ENCODE measurements around the gene TMEM50A.
A peak's percentile ranks its signal among the peaks of the same experiment; 100 is the strongest.
"Not testable (repeated sequence)": the region's sequence is repeated elsewhere in the genome, so short reads cannot be mapped to it uniquely, and the experiment has no call there.

The TMEM50A gene

DNA sequence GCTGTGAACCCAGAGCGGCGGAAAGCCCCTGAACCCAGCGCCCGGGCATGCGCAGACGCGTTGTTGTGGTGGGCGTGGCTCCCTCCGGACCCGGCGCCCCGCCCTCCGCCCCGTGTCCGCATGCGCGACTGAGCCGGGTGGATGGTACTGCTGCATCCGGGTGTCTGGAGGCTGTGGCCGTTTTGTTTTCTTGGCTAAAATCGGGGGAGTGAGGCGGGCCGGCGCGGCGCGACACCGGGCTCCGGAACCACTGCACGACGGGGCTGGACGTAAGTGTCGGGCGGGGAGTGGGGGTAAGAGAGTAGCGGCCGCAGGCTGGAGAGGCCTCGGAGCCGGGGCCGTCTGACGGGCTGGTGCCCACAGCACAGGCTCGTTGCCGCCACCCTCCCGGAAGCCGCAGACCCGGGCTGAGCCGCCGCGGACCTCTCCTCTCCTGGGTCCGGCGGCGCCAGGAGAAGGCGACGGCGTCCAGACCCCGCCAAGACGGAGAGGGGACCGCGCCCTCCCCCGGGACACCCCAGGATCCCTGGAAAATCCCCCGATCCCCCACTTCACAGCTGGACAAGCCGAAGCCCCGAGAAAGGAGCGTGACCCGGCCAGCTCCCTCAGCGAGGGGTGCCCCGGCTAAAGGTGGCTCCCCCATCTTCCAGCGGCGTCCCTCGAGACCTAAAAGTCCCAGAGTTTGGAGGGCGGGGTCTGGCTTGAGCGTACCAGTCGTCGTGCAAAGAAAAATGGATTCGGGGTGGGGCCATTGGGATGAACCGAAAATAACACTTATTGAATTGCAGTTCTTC lies at the start of gene TMEM50A:
Gene TMEM50A, plus strand, starts transcription at position 147 of the 794 bp plus-strand sequence. CDS start 2,153 bp downstream, outside the sequence.
- peak; percentile 81 for DNase-seq (ENCODE audit: low read depth)

DNA sequence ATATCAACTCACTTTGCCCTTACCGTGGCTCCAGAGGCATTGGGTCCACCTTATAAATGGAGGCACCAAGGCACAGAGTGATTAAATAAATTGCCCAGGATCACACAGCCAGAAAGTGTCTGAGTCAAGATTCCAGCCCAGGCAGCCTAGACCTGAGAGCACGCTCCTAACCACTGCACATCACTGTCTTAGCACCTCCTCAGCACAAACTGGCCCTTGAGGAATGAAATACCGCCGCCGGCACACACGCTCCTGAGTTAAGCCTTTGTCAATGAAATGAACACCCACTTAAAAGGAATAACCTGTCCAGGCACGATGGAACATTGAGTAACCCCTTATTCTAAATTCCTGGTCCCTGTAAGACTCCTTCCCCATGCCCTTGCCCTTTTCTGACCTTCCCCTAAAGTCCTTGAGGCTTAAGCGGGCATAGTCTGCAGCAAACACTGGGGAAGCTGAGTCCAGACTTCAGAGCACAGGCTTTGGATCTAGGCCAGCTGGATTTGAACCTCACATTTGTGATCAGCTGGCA lies 49.5 kb upstream of the TMEM50A start:
- not testable (repeated sequence) for DNase-seq (ENCODE audit: low read depth)

DNA sequence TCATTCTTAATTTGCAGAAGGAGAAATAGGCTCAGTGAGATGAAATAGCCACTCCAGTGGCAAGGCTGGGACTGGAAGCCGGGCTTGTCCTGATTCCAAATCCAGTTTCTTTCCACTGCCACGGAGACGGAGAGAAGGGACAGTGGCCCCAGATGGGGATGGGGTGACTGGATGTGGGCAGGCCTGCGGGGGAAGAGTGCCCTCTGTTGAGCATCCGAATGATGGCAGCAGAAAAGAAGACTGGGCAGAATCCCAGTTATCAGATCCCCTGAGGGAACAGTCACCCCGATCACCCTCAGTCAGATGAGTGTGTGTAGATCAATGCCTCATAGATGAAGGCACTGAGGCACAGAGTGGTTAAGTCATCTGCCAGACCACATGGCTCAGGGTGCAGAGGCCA lies 48.1 kb upstream of the TMEM50A start:
- not testable (repeated sequence) for DNase-seq (ENCODE audit: low read depth)

DNA sequence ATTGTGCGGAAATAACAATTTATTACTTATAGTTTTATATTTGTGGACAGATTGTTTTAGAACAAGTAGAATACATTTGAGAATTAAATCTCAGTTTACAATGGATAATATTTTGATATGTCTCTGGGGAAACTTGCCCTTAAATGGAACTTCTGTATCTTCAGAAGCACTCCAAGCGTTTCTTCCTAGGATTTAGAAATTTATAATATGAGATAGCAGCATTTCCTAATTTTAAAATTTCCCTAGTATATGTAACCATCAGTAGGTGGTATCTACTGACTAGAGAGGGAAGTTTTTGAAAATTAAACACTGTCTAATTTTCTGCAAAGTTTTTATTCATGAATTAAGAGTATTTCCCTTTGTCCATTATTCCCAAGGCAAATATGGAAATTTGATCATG lies 44.7 kb upstream of the TMEM50A start:
- DNase-seq (ENCODE audit: low read depth), result not testable (repeated sequence)

DNA sequence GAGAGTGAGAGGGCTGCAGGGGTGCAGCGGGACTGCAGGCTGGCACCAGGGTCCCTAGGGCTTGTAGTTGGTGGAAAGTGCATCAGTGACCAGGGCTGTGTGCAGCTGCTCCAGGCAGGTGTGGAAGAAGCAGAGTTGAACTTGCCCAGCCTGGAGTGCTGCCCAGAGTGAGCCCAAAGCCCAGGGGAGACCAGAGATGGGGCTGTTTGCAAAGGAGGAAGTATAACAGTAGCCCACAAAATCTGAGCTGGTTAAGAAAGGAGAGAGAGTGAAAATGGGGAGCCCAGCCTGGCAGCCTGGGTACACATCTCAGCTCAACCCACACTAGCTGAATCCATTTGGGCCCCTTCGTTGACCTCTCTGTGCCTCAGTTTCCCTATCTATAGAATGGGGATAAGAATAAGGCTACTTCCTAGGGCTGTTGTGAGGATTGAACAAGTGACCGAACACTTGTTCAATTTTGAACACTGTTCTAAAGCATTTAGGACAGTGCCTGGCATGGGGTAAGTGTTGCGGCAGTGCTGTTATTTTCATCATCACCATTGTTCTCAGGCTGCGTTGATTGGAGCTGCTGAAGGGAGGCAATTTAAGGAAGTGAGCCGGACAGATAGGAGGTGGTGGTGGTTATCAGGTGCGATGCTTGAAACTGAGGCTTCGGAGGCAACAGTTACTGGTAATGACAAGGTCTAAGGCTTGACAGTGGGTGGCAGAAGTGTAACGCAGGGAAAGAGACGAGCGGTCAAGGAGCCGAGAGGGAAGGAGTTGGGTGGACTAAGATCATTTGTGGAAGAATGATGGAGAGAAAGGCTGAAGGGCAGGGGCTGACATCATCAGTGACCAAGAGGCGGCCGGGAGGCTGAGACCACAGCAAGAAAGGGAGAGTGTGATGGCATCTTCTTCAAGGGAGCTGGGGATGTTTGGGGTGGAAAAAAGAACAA lies 43.0 kb upstream of the TMEM50A start:
- DNase-seq (ENCODE audit: low read depth), result not testable (repeated sequence)

DNA sequence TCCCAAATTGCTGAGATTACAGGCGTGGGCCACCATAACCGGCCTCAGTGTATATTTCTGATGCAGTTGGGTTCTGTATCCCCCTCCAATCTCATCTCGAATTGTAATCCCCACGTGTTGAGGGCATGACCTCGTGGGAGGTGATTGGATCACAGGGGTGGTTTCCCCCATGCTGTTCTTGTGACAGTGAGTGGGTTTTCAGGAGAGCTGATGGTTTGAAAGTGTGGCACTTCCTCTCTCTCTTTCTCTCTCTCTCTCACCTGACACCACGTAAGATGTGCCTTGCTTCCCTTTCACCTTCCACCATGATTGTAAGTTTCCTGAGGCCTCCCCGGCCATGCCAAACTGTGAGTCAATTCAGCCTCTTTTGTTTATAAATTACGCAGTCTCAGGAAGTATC lies 41.6 kb upstream of the TMEM50A start:
- not testable (repeated sequence) for DNase-seq (ENCODE audit: low read depth)

DNA sequence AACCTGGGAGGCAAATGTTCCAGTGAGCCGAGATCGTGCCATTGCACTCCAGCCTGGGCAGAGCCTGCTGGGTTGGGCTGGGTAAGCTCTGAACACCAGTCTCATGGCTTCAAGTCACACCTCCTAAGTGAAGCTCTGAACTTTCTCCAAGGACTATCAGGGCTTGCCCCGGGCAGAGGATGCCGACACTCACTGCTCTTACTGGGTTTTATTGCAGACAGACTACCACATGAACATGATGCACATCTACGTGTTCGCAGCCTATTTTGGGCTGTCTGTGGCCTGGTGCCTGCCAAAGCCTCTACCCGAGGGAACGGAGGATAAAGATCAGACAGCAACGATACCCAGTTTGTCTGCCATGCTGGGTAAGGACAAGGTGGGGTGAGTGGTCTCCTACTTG lies 37.4 kb upstream of the TMEM50A start:
- DNase-seq (ENCODE audit: low read depth), result not testable (repeated sequence)

DNA sequence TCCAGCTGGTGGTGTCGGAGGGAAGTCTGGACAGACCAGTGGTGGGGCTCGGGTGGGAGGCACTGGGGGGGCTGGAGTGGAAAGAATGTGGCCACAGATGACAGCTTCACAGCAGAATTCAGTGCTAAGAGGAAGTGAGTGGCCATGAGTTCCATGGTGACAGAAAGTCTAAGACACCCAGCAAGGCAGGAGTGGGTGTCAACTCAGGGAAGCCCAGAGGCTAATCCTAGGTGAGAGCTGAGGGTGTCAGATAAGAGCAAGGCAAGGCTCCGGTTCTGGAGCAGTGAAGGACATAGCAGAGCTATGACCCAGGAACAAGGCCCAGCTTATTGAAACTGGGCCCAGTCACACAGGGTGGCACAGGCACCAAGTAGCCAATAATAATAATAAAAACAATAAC lies 35.8 kb upstream of the TMEM50A start:
- DNase-seq (ENCODE audit: low read depth), result not testable (repeated sequence)

DNA sequence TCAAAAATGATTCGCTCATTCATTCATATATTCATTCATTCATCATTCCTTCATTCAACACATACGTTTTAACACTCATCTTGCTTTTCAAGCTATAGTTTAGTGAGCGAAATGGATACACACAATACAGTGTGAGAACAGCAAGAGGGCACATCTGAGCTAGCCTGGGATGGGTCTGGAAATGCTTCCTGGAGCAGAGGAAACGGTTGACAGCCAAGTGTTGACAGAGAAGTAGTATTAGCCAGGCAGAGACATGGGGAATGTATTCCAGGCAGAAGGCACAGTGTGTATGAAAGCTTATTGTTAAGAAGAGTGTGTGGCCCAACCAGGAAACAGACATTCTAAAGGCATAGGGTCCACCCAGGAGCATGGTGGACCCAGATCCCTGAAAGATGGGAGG lies 33.2 kb upstream of the TMEM50A start:
- not testable (repeated sequence) for DNase-seq (ENCODE audit: low read depth)

DNA sequence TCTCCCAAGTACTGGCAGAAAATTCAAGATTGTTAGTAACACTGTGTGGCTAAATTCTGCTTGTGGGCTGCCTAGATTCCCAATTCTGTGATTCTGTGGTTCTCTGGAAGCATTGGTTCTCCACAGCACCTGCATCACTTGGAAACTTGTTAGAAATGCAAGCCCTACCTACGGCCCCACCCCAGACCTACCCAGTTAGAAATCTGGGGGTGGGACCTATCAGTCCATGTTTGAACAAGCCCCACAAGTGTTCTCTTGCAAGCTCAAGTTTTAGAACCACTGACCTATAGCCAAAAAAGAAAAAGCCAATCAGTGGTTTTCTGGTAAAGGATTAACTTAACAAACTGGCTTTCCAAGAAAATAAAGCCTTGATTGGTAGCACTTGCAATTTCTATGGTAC lies 30.0 kb upstream of the TMEM50A start:
- DNase-seq (ENCODE audit: low read depth), result not testable (repeated sequence)

DNA sequence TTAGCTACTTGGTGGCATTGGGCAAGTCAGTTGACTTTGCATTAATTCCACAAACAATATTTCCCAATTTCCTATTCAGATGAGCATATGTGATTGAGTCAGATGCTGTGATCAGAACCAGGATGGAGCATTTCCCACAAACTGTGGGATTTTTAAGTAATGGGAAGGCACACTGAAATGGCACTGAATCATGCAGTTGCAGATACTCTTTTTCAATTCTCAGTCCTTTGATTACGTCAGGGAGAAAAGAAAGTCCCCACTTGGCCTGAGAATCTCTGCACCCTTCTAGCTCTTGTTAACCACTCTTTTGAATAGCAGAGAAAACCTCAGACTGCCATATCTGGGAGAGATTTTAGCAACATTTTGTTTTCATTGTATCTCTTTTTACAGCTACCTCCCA lies 29.0 kb upstream of the TMEM50A start:
- DNase-seq (ENCODE audit: low read depth), result not testable (repeated sequence)

DNA sequence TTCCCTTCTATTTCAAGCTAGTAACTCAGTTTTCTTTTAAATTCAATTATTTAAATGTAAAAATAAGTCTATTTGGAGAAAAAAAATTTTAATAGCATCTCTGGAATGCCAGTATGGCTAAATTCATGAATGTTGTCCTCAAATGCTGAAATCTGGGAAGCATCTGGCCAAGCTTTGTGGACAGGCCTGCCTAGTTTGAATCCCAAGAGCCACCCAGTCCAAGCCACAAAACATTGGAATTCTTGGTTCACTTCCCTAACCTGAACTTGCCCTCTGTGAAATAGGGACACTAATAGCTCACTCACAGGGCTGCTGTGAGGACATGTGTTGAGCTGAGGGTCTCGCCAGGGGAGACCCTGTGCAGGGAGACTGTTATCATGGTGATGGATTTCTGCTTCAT lies 28.6 kb upstream of the TMEM50A start:
- not testable (repeated sequence) for DNase-seq (ENCODE audit: low read depth)

DNA sequence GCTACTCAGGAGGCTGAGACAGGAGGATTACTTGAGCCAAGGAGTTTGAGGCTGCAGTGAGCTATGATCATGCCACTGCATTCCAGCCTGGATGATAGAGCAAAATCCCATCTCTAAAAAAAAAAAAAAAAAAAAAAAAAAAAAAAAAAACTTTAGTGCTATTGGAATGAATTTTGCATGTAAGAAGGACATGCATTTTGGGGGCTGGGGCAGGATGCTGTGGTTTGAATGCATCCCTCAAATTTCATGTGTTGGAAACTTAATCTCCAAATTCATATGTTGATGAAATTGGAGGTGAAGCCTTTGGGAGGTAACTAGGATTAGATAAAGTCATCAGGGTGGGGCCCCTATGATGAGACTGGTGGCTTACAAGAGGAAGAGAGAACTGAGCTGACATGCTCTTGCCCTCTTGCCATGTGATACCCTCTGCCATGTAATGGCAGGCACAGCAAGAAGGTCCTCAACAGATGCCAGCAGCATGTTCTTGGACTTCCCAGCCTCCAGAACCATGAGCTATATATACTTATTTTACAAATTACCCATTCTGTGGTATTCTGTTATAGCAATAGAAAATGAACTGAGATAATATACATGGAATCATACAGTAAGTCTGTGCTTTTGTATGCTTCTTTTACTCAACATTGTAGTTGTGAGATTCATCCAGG lies 25.2 kb upstream of the TMEM50A start:
- not testable (repeated sequence) for DNase-seq (ENCODE audit: low read depth)

DNA sequence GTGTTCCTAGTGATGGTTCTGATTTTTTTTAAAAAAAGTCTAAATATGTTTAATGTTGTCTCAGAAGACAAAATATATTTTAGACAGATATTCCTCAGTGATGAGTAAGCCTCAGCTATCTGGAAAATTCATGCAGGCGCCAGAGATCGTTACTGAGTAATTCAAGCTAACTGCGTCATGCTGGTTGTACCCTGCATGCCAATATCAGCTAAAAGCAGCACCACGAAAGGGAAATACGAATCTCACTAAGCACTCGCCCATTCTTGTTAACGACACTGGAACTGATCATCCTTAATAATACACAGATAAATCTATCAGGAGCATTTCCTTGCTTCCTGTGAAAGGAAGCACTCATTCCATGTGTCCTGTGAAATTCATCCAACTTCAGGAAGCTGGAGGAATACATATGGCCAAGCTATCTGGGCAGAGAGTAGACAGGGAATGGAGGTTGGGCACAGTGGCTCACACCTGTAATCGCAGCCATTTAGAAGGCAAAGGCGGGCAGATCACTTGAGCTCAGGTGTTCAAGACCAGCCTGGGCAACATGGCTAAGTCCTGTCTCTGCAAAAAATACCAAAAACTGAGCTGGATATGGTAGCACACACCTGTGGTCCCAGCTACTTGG lies 17.7 kb upstream of the TMEM50A start:
- not testable (repeated sequence) for DNase-seq (ENCODE audit: low read depth)

DNA sequence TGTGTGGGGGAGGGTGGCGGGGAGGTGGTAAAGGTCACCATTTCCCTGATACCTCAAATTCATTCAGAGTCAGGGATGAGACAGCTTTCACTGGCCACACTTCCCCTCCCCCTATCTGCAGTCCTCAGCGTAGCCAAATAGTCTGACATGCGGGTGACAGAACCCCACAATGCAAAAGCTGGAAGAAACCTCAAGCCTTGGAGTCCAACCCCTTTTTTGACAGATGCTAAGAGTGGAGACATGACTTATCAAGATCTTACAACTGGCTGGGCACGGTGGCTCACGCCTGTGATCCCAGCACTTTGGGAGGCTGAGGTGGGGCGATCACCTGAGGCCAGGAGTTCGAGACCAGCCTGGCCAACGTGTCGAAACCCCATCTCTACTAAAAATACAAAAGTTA lies 16.0 kb upstream of the TMEM50A start:
- DNase-seq (ENCODE audit: low read depth), result not testable (repeated sequence)

DNA sequence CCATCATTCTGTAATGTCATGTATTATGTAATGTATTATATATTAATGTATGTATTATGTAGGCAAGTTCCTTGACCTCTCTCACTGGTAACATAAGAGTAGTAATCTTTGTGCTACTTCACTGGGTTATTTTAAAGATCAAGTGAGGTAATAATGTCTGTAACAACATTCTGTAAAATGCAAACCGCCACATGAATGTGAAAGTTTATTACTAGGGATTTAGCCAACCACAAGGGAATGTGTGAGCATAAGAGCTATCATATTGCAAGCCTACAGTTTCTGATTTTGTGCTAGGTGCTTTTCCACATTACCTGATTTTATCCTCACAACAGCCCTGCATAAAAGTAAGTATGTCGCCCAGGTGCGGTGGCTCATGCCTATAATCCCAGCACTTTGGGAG lies 13.7 kb upstream of the TMEM50A start:
- DNase-seq (ENCODE audit: low read depth), result not testable (repeated sequence)

DNA sequence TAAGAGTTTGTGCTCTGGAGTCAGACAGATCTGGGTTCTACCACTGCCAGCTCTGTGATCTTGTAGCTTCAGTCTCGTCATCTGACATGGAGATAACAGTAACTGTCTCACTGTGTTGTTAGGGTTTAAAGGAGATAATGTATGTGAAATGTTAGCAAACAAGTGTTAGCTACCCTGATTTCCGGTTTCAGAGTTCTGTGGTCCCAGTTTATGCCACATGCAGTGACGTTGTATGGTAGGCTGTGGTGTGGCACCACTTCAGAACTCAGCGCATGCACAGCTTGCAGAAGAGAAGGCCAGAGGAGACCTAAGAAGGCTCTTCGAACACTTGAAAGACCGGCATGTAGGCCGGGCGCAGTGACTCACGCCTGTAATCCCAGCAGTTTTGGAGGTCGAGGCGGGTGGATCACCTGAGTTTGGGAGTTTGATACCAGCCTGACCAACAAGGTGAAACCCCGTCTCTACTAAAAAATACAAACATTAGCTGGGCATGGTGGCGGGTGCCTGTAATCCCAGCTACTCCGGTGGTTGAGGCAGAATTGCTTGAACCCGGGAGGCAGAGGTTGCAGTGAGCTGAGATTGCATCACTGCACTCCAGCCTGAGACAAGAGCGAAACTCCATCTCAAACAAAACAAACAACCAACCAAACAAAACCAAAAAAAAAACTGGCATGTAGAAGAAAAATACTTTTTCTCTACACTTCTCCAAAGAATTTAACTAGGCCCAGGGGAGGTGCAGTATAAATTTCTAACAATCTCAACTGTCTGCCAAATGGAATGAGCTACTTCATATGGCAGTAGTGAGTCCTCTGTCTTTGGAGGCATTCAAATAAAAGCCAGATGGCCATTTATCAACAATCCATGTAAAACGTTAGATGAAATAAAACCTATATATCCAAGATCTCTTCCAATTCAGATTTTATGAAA lies 10.0 kb upstream of the TMEM50A start:
- not testable (repeated sequence) for DNase-seq (ENCODE audit: low read depth)

DNA sequence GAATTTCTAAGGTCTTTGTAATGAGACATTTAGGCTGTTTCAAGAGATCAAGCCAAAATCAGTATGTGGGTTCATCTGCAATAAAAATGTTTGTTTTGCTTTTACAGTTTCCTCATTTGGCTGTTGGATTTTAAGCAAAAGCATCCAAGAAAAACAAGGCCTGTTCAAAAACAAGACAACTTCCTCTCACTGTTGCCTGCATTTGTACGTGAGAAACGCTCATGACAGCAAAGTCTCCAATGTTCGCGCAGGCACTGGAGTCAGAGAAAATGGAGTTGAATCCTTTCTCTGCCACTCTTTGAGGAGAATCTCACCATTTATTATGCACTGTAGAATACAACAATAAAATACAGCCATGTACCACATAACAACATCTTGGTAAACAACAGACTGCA lies 9.3 kb upstream of the TMEM50A start:
- not testable (repeated sequence) for DNase-seq (ENCODE audit: low read depth)

DNA sequence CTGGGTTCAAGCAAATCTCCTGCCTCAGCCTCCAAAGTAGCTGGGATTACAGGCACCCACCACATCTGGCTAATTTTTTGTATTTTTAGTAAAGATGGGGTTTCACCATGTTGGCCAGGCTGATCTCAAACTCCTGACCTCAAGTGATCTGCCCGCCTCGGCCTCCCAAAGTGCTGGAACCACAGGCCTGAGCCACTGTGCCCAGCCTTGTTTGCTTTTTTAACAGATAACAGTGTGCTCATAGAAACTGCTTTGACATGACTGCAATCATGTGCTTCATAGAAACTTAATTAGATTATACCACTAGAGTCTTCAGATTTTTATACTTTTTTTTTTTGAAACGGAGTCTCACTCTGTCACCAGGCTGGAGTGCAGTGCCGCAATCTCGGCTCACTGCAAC lies 8.8 kb upstream of the TMEM50A start:
- DNase-seq (ENCODE audit: low read depth), result not testable (repeated sequence)

DNA sequence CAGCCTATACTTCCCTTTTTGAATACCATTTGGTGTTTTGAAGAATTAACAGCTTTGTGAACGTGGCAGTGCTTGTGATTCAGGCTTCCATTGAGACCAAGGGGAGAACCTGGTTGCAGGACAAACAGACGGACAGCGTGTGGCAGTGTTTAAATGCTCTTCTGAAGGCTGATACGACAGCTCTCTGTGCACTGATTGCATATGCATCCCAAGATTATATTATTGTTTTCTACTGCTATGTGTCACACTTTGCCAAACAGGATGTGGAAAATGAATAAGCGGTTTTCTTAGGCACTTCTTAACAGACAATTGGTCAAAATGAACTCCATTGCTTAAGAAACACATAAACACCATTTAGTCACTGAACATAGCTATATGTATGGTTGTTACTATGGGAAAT lies 8.2 kb upstream of the TMEM50A start:
- not testable (repeated sequence) for DNase-seq (ENCODE audit: low read depth)
